Endothelial cell (in vitro differentiated cells): ENCODE results near the gene ID1. TPM values are rescaled to one million over a fixed set of nuclear protein-coding genes. Genes with fewer than 3 reads are reported as not detected.

Source experiments
- DNase-seq: peaks from one replicate; pipeline ENCODE4 v3.0.0; 2021; ENCODE audit warnings: low spot score
- H3K27ac Mint-ChIP-seq: one replicate; pipeline ENCODE4 v1.8.0; 2021; ENCODE audit warnings: mixed read lengths, inconsistent platforms; ENCODE audit not compliant: unreplicated experiment
- H3K27me3 Mint-ChIP-seq: one replicate; pipeline ENCODE4 v1.8.0; 2021; ENCODE audit warnings: mild to moderate bottlenecking, moderate library complexity, mixed read lengths, inconsistent platforms; ENCODE audit not compliant: unreplicated experiment
- H3K36me3 Mint-ChIP-seq: one replicate; pipeline ENCODE4 v1.8.0; 2021; ENCODE audit warnings: mild to moderate bottlenecking, low read depth, mixed read lengths, inconsistent platforms; ENCODE audit not compliant: unreplicated experiment
- H3K4me1 Mint-ChIP-seq: one replicate; pipeline ENCODE4 v1.8.0; 2021; ENCODE audit warnings: mild to moderate bottlenecking, mixed read lengths, inconsistent platforms; ENCODE audit not compliant: unreplicated experiment
- H3K4me3 Mint-ChIP-seq: one replicate; pipeline ENCODE4 v1.8.0; 2021; ENCODE audit warnings: mild to moderate bottlenecking, mixed read lengths, inconsistent platforms; ENCODE audit not compliant: unreplicated experiment
- H3K9me3 Mint-ChIP-seq: one replicate; pipeline ENCODE4 v1.8.0; 2021; ENCODE audit warnings: mixed read lengths, inconsistent platforms; ENCODE audit not compliant: unreplicated experiment
- CTCF ChIP-seq: fragments of 200-600 bp; sonication (generic); IDR thresholded peaks from one replicate; pipeline ENCODE4 v1.5.0; 2021; ENCODE audit warnings: antibody characterized with exemption; ENCODE audit not compliant: unreplicated experiment
- microRNA-seq: library from miRNA; unstranded; fragments of <30 nt; microRNA quantifications from one replicate; pipeline ENCODE4, GENCODE V29; 2020; ENCODE audit not compliant: unreplicated experiment
- total RNA-seq: library from RNA; stranded (reverse); fragmentation: NEBNext Ultra II Directional; extraction: Animal tissue kit (Norgen Biotek cat#: 25700); gene quantifications from one replicate; pipeline ENCODE4 v1.2.1, GENCODE V29; 2021; ENCODE audit not compliant: unreplicated experiment

ID1 gene
- total RNA-seq, 1 donor from 2014 or later, result 85.2 TPM

GRCh38 chr20:31652917-31653396, 47.9 kb downstream of the ID1 start:
- H3K9me3 Mint-ChIP-seq, result no peaks in the 10 kb centered on the region
- DNase-seq, result no peak
- TF ChIP-seq CTCF, result no peak
- no peaks in the 10 kb centered on the region for H3K36me3 Mint-ChIP-seq
- no peak overlapping the region for H3K4me3 Mint-ChIP-seq
- no peaks in the 10 kb centered on the region for H3K4me1 Mint-ChIP-seq
- no peak overlapping the region for H3K27ac Mint-ChIP-seq
- peaks cover 8% of the 10 kb centered on the region for H3K27me3 Mint-ChIP-seq

GRCh38 chr20:31653561-31653960, 48.5 kb downstream of the ID1 start:
- TF ChIP-seq CTCF, result no peak
- Mint-ChIP-seq H3K27me3 (peaks cover 6% of the 10 kb centered on the region), H3K4me3 (no peak overlapping the region), H3K36me3 (no peaks in the 10 kb centered on the region), H3K4me1 (no peaks in the 10 kb centered on the region), H3K27ac (no peak overlapping the region), H3K9me3 (no peaks in the 10 kb centered on the region)
- DNase-seq, result no peak

GRCh38 chr20:31654534-31654933, 49.4 kb downstream of the ID1 start:
- H3K36me3 Mint-ChIP-seq, result no peaks in the 10 kb centered on the region
- no peak overlapping the region for H3K27ac Mint-ChIP-seq
- no peak overlapping the region for H3K4me3 Mint-ChIP-seq

More at GRCh38 chr20:31654534-31654933, 49.4 kb downstream of the ID1 start:
- TF ChIP-seq CTCF, result no peak
- peaks cover 6% of the 10 kb centered on the region for H3K27me3 Mint-ChIP-seq
- DNase-seq, result no peak
- H3K9me3 Mint-ChIP-seq, result no peaks in the 10 kb centered on the region
- H3K4me1 Mint-ChIP-seq, result no peaks in the 10 kb centered on the region

Small RNA genes lying within 50 kb of the gene (microRNA-seq; reads per million reads assigned to microRNA genes)
- 0.63 reads per million for gene MIR3193

Other genes starting within 250 kb of the ID1 start
- not detected for gene DEFB118, start 236.7 kb upstream of the ID1 start, total RNA-seq
- gene DEFB119, start 214.7 kb upstream of the ID1 start, total RNA-seq, result not detected
- not detected for gene DEFB121, start 199.1 kb upstream of the ID1 start, total RNA-seq
- gene DEFB123, start 164.7 kb upstream of the ID1 start, total RNA-seq, result not detected
- not detected for gene DEFB124, start 130.2 kb upstream of the ID1 start, total RNA-seq
- gene REM1, start 130.0 kb upstream of the ID1 start, total RNA-seq, result not detected
- 153 TPM for gene HM13, start 90.8 kb upstream of the ID1 start, total RNA-seq
- gene COX4I2, start 32.6 kb downstream of the ID1 start, total RNA-seq, result not detected
- 52.9 TPM for gene BCL2L1, start 117.6 kb downstream of the ID1 start, total RNA-seq
- 27.2 TPM for gene TPX2, start 134.0 kb downstream of the ID1 start, total RNA-seq
- gene MYLK2, start 214.1 kb downstream of the ID1 start, total RNA-seq, result 1.7 TPM
- 9.6 TPM for gene FOXS1, start 240.3 kb downstream of the ID1 start, total RNA-seq